Naive thymus-derived CD8-positive, alpha-beta T cell (primary cell): ENCODE data around the gene MACROD1. TPM values are rescaled to one million over a fixed set of nuclear protein-coding genes. Genes with fewer than 3 reads are reported as not detected.

Source experiments
- ATAC-seq, 2 donors: fragments of 150-1000 bp; cut with Tn5 transposase in 1 of 2; sonication (Bioruptor Pico), chemical (Tn5 transposase) in 1 of 2; 1 replicate in 1 of 2; 2 replicates in 1 of 2; pipeline ENCODE4 v1.10.0; 2021; ENCODE audit warnings: mild to moderate bottlenecking in 2 of 2, moderate library complexity in 2 of 2
- POLR2A ChIA-PET: fragments of 350-600 bp; sonication (Branson Sonifier 250); formaldehyde crosslinking; loops from one replicate; lab custom pipeline; 2021; ENCODE audit warnings: antibody characterized with exemption; lab: Charles Lee
- DNase-seq, 10 donors: peaks; one replicate each; pipeline versions ENCODE4 v3.0.0 to v3.0.0-alpha.2; 2020 to 2022
- H3K27ac Mint-ChIP-seq, 10 donors: one replicate each; pipeline ENCODE4 v1.8.0; 2020 to 2022; ENCODE audit warnings: mild to moderate bottlenecking in 10 of 10, mixed read lengths in 10 of 10, moderate library complexity in 4 of 10, inconsistent platforms in 1 of 10
- H3K27me3 Mint-ChIP-seq, 5 donors: one replicate each; pipeline ENCODE4 v1.8.0; 2021 to 2022; ENCODE audit warnings: mixed read lengths in 5 of 5
- H3K36me3 Mint-ChIP-seq, 3 donors: one replicate each; pipeline ENCODE4 v1.8.0; 2020 to 2022; ENCODE audit warnings: mixed read lengths in 3 of 3, mild to moderate bottlenecking in 2 of 3, inconsistent platforms in 1 of 3
- H3K4me1 Mint-ChIP-seq, 4 donors: one replicate each; pipeline ENCODE4 v1.8.0; 2021 to 2022; ENCODE audit warnings: mixed read lengths in 4 of 4
- H3K4me3 Mint-ChIP-seq, 10 donors: one replicate each; pipeline ENCODE4 v1.8.0; 2020 to 2022; ENCODE audit warnings: mild to moderate bottlenecking in 10 of 10, mixed read lengths in 10 of 10, moderate library complexity in 6 of 10, inconsistent platforms in 1 of 10
- H3K9me3 Mint-ChIP-seq, 9 donors: one replicate each; pipeline ENCODE4 v1.8.0; 2020 to 2022; ENCODE audit warnings: mixed read lengths in 9 of 9, mild to moderate bottlenecking in 3 of 9, inconsistent platforms in 1 of 9, moderate library complexity in 1 of 9
- polyA plus RNA-seq, 3 donors: library from polyadenylated mRNA; unstranded; fragments of 300-500 nt; fragmentation: Illumina TruSeq; gene quantifications; one replicate each; pipeline ENCODE4 v1.2.3, GENCODE V29; 2021
- total RNA-seq, 8 experiments: library from RNA in 2 of 8; stranded (reverse) in 2 of 8; gene quantifications; one replicate each; pipeline ENCODE4 v1.2.3 and lab custom pipeline; 2021 to 2026

MACROD1 gene
- total and polyA plus RNA-seq, 5 experiments from 2014 or later: 7.3 to 14.4 (median 10.8) TPM

GRCh38 chr11:64204464-64204989, 38.6 kb upstream of the MACROD1 start:
- Mint-ChIP-seq H3K9me3 (no peaks in the 10 kb centered on the region), H3K27me3 (no peaks in the 10 kb centered on the region), H3K36me3 (peaks cover 4 to 57% (median 4%) of the 10 kb centered on the region in 3 donors), H3K4me1 (peaks cover 22 to 50% (median 48%) of the 10 kb centered on the region in 4 donors), H3K27ac (peak overlapping the region; percentile 82 to 95 (median 92)), H3K4me3 (peak overlapping the region; percentile 48 to 88 (median 76))
- peak; percentile 73 to 92 (median 84) for DNase-seq
- POLR2A ChIA-PET: interaction anchor here (0.6 to 10.7 kb wide), 13 partner anchors 9 to 710 kb away, joined by 3 to 290 read pairs (median 37); partner anchors contain the start of genes BAD, CATSPERZ, DNAJC4 and ESRRA
- peak; percentile 66 to 67 for ATAC-seq

- ATAC-seq: no peak
- Mint-ChIP-seq H3K4me1 (peaks cover 19 to 48% (median 45%) of the 10 kb centered on the region in 4 donors), H3K27me3 (no peaks in the 10 kb centered on the region), H3K36me3 (peaks cover 4 to 58% (median 4%) of the 10 kb centered on the region in 3 donors), H3K9me3 (no peaks in the 10 kb centered on the region), H3K4me3 (peak overlapping the region in 3 of 10 donors; percentile 50 to 88 (median 76)), H3K27ac (peak overlapping the region in 9 of 10 donors; percentile 82 to 95 (median 92))
- POLR2A ChIA-PET: interaction anchor here (0.6 to 10.7 kb wide), 10 partner anchors 10 to 114 kb away, joined by 4 to 290 read pairs (median 70); partner anchors contain the start of genes BAD, CATSPERZ, DNAJC4 and ESRRA
- no peak for DNase-seq
Measured at GRCh38 chr11:64204080-64204440, 38.1 kb upstream of the MACROD1 start.

- POLR2A ChIA-PET: interaction anchor here (0.6 to 10.7 kb wide), 8 partner anchors 15 to 143 kb away, joined by 3 to 290 read pairs (median 70); partner anchors contain the start of genes BAD, CATSPERZ, DNAJC4 and ESRRA
- H3K4me1 Mint-ChIP-seq: peaks cover 15 to 43% (median 39%) of the 10 kb centered on the region in 4 donors
- no peaks in the 10 kb centered on the region for H3K27me3 Mint-ChIP-seq
- ATAC-seq: no peak
- no peaks in the 10 kb centered on the region for H3K9me3 Mint-ChIP-seq
- peaks cover 4 to 60% (median 4%) of the 10 kb centered on the region in 3 donors for H3K36me3 Mint-ChIP-seq
- no peak overlapping the region for H3K4me3 Mint-ChIP-seq
- no peak for DNase-seq
- peak overlapping the region in 8 of 10 donors; percentile 15 to 80 (median 63) for H3K27ac Mint-ChIP-seq
Measured at GRCh38 chr11:64203421-64204079, 37.6 kb upstream of the MACROD1 start.

GRCh38 chr11:64202992-64203391, 37.1 kb upstream of the MACROD1 start:
- H3K27me3 Mint-ChIP-seq: no peaks in the 10 kb centered on the region
- peaks cover 4 to 65% (median 4%) of the 10 kb centered on the region in 3 donors for H3K36me3 Mint-ChIP-seq
- POLR2A ChIA-PET: interaction anchor here (0.6 to 10.7 kb wide), 6 partner anchors 15 to 1472 kb away, joined by 3 to 290 read pairs (median 46); partner anchors contain the start of genes DNAJC4, FKBP2, NUDT22 and PLCB3
- DNase-seq (no peak), ATAC-seq (no peak)
- H3K27ac Mint-ChIP-seq: peak overlapping the region in 4 of 10 donors; percentile 18 to 80 (median 59)
- H3K9me3 Mint-ChIP-seq: no peaks in the 10 kb centered on the region
- peaks cover 15 to 39% (median 34%) of the 10 kb centered on the region in 4 donors for H3K4me1 Mint-ChIP-seq
- H3K4me3 Mint-ChIP-seq: no peak overlapping the region

GRCh38 chr11:64201543-64201942, 35.6 kb upstream of the MACROD1 start:
- Mint-ChIP-seq H3K4me1 (peaks cover 18 to 39% (median 33%) of the 10 kb centered on the region in 4 donors), H3K4me3 (no peak overlapping the region), H3K27me3 (no peaks in the 10 kb centered on the region), H3K9me3 (no peaks in the 10 kb centered on the region), H3K27ac (peak overlapping the region in 3 of 10 donors; percentile 36 to 63 (median 49)), H3K36me3 (peaks cover 4 to 79% (median 10%) of the 10 kb centered on the region in 3 donors)
- POLR2A ChIA-PET: interaction anchor here (0.6 to 2.0 kb wide), 3 partner anchors 16 to 1133 kb away, joined by 3 to 5 read pairs (median 3); partner anchors contain the start of gene STIP1
- ATAC-seq (no peak), DNase-seq (no peak)

GRCh38 chr11:64198511-64198910, 32.6 kb upstream of the MACROD1 start:
- ATAC-seq: no peak
- Mint-ChIP-seq H3K36me3 (peaks cover 0 to 96% (median 15%) of the 10 kb centered on the region in 3 donors), H3K27ac (peak overlapping the region in 1 of 10 donors; percentile 18), H3K9me3 (no peaks in the 10 kb centered on the region), H3K4me3 (no peak overlapping the region), H3K27me3 (no peaks in the 10 kb centered on the region), H3K4me1 (peaks cover 7 to 19% (median 11%) of the 10 kb centered on the region in 4 donors)
- no peak for DNase-seq
- POLR2A ChIA-PET: interaction anchor here (0.7 kb wide), 1 partner anchor 147 kb away, joined by 4 read pairs; no protein-coding TSS in a partner anchor

- Mint-ChIP-seq H3K4me1 (peaks cover 10 to 26% (median 12%) of the 10 kb centered on the region in 4 donors), H3K4me3 (no peak overlapping the region), H3K9me3 (no peaks in the 10 kb centered on the region), H3K27ac (peak overlapping the region in 3 of 10 donors; percentile 16 to 75 (median 40)), H3K27me3 (no peaks in the 10 kb centered on the region), H3K36me3 (peaks cover 0 to 95% (median 15%) of the 10 kb centered on the region in 3 donors)
- POLR2A ChIA-PET: interaction anchor here (0.8 to 1.9 kb wide), 2 partner anchors 11 to 30 kb away, joined by 4 to 5 read pairs; partner anchors contain the start of gene MACROD1
- DNase-seq: no peak
- no peak for ATAC-seq
Measured at GRCh38 chr11:64196626-64197025, 30.7 kb upstream of the MACROD1 start.

- Mint-ChIP-seq H3K27me3 (no peaks in the 10 kb centered on the region), H3K9me3 (no peaks in the 10 kb centered on the region), H3K4me1 (peaks cover 15 to 50% (median 26%) of the 10 kb centered on the region in 4 donors), H3K4me3 (peak overlapping the region in 3 of 10 donors; percentile 24 to 33 (median 30)), H3K36me3 (peaks cover 0 to 80% (median 13%) of the 10 kb centered on the region in 3 donors), H3K27ac (peak overlapping the region in 6 of 10 donors; percentile 9 to 50 (median 36))
- POLR2A ChIA-PET: no interaction called here
- DNase-seq: no peak
- ATAC-seq: no peak
Measured at GRCh38 chr11:64192434-64192833, 26.5 kb upstream of the MACROD1 start.

- H3K27me3 Mint-ChIP-seq: peaks cover 0 to 2% (median 0%) of the 10 kb centered on the region in 5 donors
- DNase-seq (peak in 5 of 10 donors; percentile 23 to 44 (median 36)), ATAC-seq (no peak)
- POLR2A ChIA-PET: interaction anchor here (0.6 to 4.0 kb wide), 21 partner anchors 16 to 1306 kb away, joined by 3 to 58 read pairs (median 5); partner anchors contain the start of genes CCDC88B, ESRRA, FERMT3 and FKBP2
- peak overlapping the region in 2 of 10 donors; percentile 93 to 96 for H3K27ac Mint-ChIP-seq
- H3K9me3 Mint-ChIP-seq: no peaks in the 10 kb centered on the region
- peaks cover 20 to 54% (median 43%) of the 10 kb centered on the region in 4 donors for H3K4me1 Mint-ChIP-seq
- H3K4me3 Mint-ChIP-seq: no peak overlapping the region
- peaks cover 0 to 25% (median 0%) of the 10 kb centered on the region in 3 donors for H3K36me3 Mint-ChIP-seq
Measured at GRCh38 chr11:64186492-64187165, 20.7 kb upstream of the MACROD1 start.

- POLR2A ChIA-PET: interaction anchor here (0.6 to 4.0 kb wide), 27 partner anchors 10 to 1532 kb away, joined by 3 to 58 read pairs (median 5); partner anchors contain the start of genes CCDC88B, DNAJC4, ESRRA and FERMT3
- Mint-ChIP-seq H3K27ac (peak within 1 kb of the TSS; percentile 91 to 99 (median 96)), H3K4me3 (peak within 1 kb of the TSS in 8 of 10 donors; percentile 96 to 100 (median 98)), H3K4me1 (peaks cover 23 to 55% (median 47%) of the 10 kb centered on the region in 4 donors), H3K27me3 (peaks cover 0 to 2% (median 0%) of the 10 kb centered on the region in 5 donors), H3K36me3 (peaks cover 0 to 22% (median 0%) of the 10 kb centered on the region in 3 donors), H3K9me3 (no peaks in the 10 kb centered on the region)
- peak; percentile 90 to 91 for ATAC-seq
- DNase-seq: peak; percentile 93 to 100 (median 99)
Measured at GRCh38 chr11:64185693-64186491, 20.0 kb upstream of the MACROD1 start, which contains the start of gene STIP1. Gene STIP1, plus strand, starts transcription at chr11:64186171. Its CDS starts 91 bp downstream, at chr11:64186262.
